Measurements from ENCODE around the gene RPN2. TPM values are rescaled to one million over a fixed set of nuclear protein-coding genes. Genes with fewer than 3 reads are reported as not detected.

RPN2 gene
- total RNA-seq, 1 experiment from 2014 or later, result 234 TPM

DNA sequence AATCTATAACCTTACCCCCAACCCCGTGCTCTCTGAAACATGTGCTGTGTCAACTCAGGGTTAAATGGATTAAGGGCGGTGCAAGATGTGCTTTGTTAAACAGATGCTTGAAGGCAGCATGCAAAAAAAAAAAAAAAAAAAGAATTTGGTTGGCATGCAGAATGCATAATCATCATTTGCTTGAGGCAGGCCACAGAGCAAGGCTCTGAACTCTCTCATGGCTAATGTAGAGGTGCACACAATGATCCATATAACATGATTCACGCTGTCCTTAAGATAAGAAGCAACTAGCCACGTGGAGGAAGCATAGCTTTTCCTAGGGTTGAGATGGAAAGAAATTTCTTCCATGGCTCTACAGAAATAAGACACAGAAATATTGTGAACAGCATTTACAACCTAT, 27.6 kb upstream of the RPN2 start:
- Histone ChIP-seq H3K4me1 (ENCODE audit: insufficient read depth, low read length) (no peaks in the 10 kb centered on the region), H2AFZ (ENCODE audit: low read length) (no peak overlapping the region), H3K56ac (ENCODE audit: insufficient read length, low read depth, low read length) (no peak overlapping the region), H4K5ac (ENCODE audit: insufficient read length, low read depth, low read length) (no peak overlapping the region), H4K8ac (replicated peaks; ENCODE audit: insufficient read length, low read depth, low read length) (no peak overlapping the region), H3K23me2 (ENCODE audit: insufficient read length, low read depth, low read length, poor library complexity, severe bottlenecking) (no peaks in the 10 kb centered on the region), H3K27ac (ENCODE audit: insufficient read length, low read depth, low read length) (no peak overlapping the region), H3K9ac (ENCODE audit: extremely low read depth, insufficient read length, low read length) (no peak overlapping the region), H2BK15ac (ENCODE audit: low read depth, low read length) (no peak overlapping the region), H4K91ac (ENCODE audit: insufficient read length, low read depth, low read length) (no peak overlapping the region), H2BK5ac (ENCODE audit: insufficient read length, low read length) (no peak overlapping the region), H3K79me1 (ENCODE audit: insufficient read depth, low read depth, low read length, poor library complexity, severe bottlenecking) (no peaks in the 10 kb centered on the region), H3K23ac (ENCODE audit: insufficient read length, low read depth, low read length) (no peak overlapping the region), H2BK12ac (ENCODE audit: insufficient read length, low read depth, low read length) (no peak overlapping the region), H3T11ph (ENCODE audit: low read length) (no peak overlapping the region), H3K14ac (ENCODE audit: insufficient read depth, low read length) (no peak overlapping the region), H3K18ac (ENCODE audit: insufficient read length, low read depth, low read length) (no peak overlapping the region), H3K27me3 (ENCODE audit: insufficient read depth, low read length) (no peaks in the 10 kb centered on the region), H4K20me1 (ENCODE audit: control insufficient read depth, insufficient read depth, insufficient read length) (no peaks in the 10 kb centered on the region), H3K4me2 (ENCODE audit: insufficient read depth, insufficient read length, low read length) (no peak overlapping the region), H3K9me3 (ENCODE audit: control insufficient read depth, low read depth, low read length) (peaks cover 4% of the 10 kb centered on the region), H2AK5ac (ENCODE audit: insufficient read length, low read length) (no peak overlapping the region), H3K4ac (ENCODE audit: low read depth, low read length) (no peak overlapping the region), H2BK120ac (ENCODE audit: low read depth, low read length, poor library complexity, severe bottlenecking) (no peak overlapping the region), H3K79me2 (ENCODE audit: insufficient read depth, low read length) (no peaks in the 10 kb centered on the region), H2BK20ac (ENCODE audit: low read depth, low read length, poor library complexity, severe bottlenecking) (no peak overlapping the region)
- WGBS (ENCODE audit: extremely low coverage, insufficient read length, low lambda C conversion rate), result no CpG with 5 or more reads among the region's 4 CpGs
- Mint-ChIP-seq H3K4me3 (no peak overlapping the region), H3K36me3 (ENCODE audit: insufficient read depth in 1 of 3, low read depth in 3 of 3) (peaks cover 3 to 9% (median 3%) of the 10 kb centered on the region in 3 experiments; a peak in 4 of 7 replicates), H3K4me1 (no peaks in the 10 kb centered on the region), H3K9me3 (peaks cover 8 to 9% of the 10 kb centered on the region in 2 experiments; a peak in 4 of 5 replicates), H3K27me3 (ENCODE audit: low read depth) (no peaks in the 10 kb centered on the region), H3K27ac (no peak overlapping the region)
- TF ChIP-seq, protein P1, sequence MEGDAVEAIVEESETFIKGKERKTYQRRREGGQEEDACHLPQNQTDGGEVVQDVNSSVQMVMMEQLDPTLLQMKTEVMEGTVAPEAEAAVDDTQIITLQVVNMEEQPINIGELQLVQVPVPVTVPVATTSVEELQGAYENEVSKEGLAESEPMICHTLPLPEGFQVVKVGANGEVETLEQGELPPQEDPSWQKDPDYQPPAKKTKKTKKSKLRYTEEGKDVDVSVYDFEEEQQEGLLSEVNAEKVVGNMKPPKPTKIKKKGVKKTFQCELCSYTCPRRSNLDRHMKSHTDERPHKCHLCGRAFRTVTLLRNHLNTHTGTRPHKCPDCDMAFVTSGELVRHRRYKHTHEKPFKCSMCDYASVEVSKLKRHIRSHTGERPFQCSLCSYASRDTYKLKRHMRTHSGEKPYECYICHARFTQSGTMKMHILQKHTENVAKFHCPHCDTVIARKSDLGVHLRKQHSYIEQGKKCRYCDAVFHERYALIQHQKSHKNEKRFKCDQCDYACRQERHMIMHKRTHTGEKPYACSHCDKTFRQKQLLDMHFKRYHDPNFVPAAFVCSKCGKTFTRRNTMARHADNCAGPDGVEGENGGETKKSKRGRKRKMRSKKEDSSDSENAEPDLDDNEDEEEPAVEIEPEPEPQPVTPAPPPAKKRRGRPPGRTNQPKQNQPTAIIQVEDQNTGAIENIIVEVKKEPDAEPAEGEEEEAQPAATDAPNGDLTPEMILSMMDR (conservative IDR thresholded peaks at IDR 0.05), result no peak
- no peak for DNase-seq
